ENCODE data around the gene SPINT3. TPM values are rescaled to one million over a fixed set of nuclear protein-coding genes. Genes with fewer than 3 reads are reported as not detected.

SPINT3 gene
- total and polyA plus RNA-seq, 10 of the 15 experiments (the other 5 are each of a cell fraction or from before 2014, with no cell fraction given): not detected

DNA sequence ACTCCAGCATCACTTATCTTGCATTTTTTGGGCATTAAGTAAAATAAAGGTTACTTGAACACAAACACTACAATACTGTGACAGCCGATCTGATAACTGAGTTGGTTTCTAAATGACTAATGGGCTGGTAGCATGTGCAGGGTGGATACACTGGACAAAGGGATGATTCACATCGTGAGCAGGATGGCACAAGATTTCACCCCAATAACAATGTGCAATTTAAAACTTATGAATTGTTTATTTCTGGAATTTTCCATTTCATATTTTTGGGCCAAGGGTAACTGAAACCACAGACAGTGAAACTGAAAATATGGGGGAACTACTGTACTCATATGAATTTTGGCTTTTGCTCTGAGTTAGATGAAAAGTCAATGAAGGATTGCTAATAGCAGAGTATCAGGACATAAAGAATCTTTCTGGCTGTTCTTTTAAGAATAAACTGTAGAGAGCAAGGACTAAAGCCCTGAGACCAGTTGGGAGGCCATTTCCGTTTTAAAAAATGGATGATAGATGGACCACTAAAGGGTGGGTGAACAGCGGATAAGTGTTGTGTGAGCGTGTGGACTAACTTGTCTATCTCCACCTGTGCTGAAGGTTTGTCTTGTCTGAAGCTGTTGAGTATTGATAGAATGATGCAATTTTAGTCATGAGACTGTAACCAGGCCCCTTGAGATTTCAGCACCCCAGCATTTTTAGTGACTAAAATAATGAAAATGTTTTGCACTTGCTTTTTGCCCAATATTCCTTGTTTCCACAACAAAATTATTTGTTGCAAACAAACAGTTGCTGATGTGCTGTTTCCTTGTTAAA lies 8.2 kb downstream of the SPINT3 start (continued):
- TF ChIP-seq, protein P1, sequence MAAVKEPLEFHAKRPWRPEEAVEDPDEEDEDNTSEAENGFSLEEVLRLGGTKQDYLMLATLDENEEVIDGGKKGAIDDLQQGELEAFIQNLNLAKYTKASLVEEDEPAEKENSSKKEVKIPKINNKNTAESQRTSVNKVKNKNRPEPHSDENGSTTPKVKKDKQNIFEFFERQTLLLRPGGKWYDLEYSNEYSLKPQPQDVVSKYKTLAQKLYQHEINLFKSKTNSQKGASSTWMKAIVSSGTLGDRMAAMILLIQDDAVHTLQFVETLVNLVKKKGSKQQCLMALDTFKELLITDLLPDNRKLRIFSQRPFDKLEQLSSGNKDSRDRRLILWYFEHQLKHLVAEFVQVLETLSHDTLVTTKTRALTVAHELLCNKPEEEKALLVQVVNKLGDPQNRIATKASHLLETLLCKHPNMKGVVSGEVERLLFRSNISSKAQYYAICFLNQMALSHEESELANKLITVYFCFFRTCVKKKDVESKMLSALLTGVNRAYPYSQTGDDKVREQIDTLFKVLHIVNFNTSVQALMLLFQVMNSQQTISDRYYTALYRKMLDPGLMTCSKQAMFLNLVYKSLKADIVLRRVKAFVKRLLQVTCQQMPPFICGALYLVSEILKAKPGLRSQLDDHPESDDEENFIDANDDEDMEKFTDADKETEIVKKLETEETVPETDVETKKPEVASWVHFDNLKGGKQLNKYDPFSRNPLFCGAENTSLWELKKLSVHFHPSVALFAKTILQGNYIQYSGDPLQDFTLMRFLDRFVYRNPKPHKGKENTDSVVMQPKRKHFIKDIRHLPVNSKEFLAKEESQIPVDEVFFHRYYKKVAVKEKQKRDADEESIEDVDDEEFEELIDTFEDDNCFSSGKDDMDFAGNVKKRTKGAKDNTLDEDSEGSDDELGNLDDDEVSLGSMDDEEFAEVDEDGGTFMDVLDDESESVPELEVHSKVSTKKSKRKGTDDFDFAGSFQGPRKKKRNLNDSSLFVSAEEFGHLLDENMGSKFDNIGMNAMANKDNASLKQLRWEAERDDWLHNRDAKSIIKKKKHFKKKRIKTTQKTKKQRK (IDR thresholded peaks at IDR 0.05; ENCODE audit: low read depth, low read length): no peak
- TF ChIP-seq DPF2 (IDR thresholded peaks at IDR 0.05) (0 out of 2 replicates have a peak, but pooled peaks have one; percentile 27), BACH1 (IDR thresholded peaks at IDR 0.05; ENCODE audit: borderline replicate concordance) (no peak), BCL11A (IDR thresholded peaks at IDR 0.05; ENCODE audit: low read depth, low read length) (no peak), REST (IDR thresholded peaks at IDR 0.05; ENCODE audit: low read depth, low read length) (no peak), MXI1 (IDR thresholded peaks at IDR 0.05; ENCODE audit: low read depth, low read length) (no peak), JUNB (IDR thresholded peaks at IDR 0.05) (peak; percentile 73), SKIL (IDR thresholded peaks at IDR 0.05; ENCODE audit: low read depth, poor library complexity, severe bottlenecking) (no peak), POLR2AphosphoS5 (IDR thresholded peaks at IDR 0.05; ENCODE audit: low read length) (no peak)

Measured in GM12878 (cell line).